HG03135 (cell line): Measurements from ENCODE around the gene PRSS23.
"Not testable (repeated sequence)": the region's sequence is repeated elsewhere in the genome, so short reads cannot be mapped to it uniquely, and the experiment has no call there.

Experiments used
- ATAC-seq: cut with Tn5 transposase; IDR thresholded peaks from one replicate; pipeline ENCODE4 v1.9.1; 2021; ENCODE audit warnings: mild to moderate bottlenecking, moderate library complexity; ENCODE audit not compliant: unreplicated experiment

The PRSS23 gene

DNA sequence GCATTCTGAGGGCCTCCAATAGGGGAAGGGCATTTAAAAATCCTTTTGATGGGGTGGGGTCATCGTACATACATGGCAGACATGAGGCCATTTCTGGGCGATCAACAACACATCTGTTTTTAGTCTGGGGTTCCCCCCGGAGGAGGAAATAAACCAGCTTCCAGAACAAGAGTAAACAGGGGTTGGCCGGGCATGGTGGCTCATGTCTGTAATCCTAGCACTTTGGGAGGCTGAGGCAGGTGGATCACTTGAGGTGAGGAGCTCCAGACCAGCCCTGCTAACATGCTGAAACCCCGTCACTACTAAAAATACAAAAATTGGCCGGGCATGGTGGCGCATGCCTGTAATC is 12.0 kb downstream of the PRSS23 start:
- no peak for ATAC-seq

DNA sequence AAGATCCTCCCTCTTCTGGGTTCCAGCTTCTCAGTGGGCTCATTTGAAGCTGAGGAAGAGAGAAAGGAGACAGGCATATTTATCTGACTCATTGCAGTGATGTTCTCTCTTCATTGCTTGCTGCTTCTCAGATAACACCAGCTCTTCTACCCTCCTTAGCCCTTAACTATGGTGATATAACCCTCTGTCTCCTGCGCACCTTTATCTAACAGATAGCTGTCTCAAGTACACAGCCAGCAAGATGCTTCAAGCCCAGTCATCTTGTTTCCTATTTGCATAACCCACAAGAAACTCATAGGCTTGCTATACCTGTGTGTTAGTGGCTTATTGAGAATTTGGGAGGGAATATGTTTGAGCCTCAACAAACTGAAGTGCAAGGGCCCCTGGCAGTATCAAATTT is 12.6 kb downstream of the PRSS23 start:
- no peak for ATAC-seq

DNA sequence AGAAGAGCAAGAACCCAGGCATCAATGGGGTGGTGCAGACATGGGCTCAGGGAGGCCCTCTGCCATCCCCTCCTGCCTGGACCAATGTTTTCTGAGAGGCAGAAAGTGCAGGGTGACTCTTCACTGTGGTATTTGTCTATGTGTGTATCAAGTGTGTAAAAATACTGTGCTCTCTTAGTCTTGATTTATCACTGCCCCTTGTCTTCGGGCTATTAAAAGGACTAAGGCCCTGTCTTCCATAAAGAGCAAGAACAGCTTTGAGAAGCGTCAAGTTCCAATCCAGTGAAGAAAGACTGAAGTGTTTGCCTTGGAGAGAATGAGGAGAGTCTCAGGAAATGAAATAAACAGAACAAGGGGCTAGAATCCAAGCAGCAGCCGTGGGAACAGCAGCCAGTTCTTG is 14.4 kb downstream of the PRSS23 start:
- ATAC-seq, result no peak

DNA sequence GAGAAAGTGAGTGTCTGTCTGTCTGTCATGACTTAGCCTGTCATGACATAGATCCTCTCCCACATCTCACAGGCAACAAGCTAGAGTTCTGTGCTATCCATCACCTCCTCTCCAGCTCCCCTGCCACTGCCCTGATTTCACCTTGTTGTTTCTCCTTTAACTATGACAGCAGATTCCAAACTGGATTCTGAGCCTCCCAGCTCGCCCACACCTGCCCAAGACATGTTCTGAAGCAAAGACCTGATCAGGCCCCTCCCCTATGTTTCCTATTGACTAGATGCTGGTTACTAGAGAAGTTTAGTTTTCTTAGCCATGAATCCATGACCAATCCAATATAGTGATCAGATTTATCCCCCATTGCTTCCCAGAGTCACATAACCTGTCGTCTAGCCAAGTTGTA is 15.4 kb downstream of the PRSS23 start:
- ATAC-seq, result no peak

DNA sequence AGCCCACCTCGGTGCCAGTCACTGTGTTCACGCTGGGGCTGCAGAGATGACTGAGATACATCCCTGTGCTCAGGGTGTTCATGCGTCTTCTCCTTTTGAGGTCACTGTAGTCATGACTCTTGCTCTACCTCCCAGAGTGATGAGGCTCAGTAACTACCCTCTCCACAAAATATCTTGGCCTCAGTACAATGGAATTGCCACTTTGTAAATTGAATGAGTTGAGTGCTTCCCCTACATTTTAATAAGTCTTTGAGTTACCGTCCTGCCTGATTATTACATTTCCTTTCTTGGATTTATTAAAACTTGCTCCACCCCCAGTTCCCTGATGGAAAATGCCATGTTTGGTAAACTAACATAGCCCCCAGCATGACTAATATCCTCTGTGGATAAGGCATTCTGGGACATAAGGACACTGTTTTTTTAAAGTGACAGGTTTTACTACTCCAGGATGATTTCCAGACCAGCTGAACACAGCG is 15.9 kb downstream of the PRSS23 start:
- ATAC-seq, result no peak

DNA sequence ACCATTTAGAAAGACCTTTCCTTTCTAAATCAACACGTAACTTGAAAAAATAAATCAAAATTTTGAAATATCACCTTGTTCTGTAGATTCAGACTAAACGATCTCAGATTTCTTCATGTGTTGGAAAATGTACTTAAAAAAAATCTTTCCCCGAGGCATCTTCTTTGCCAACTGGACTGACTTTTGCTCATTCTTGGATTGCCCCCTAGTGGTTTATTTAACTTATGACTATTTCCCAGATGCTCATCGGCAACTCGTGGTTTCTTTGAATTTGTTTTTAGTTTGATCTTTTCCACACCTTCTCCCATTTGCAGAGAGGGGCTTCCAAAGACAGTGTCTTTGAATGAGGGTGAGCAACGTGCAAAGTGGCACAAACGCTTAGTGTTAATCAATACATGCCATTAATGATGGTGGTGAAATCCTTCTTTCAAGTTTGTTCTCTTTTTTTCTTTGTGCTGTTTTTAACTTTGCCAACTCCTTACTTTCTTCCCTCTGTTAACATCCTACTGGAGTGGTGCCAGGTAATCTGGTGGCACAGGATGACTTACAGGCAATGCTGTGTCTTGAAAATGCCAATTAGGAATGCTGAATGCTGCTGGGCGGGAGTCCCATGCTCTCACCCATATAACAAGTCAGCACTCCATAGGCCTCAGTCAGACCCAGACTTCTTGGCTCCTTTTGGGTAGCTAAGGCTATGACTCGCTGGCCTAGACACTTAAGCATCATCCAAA is 18.3 kb downstream of the PRSS23 start:
- ATAC-seq, result no peak

DNA sequence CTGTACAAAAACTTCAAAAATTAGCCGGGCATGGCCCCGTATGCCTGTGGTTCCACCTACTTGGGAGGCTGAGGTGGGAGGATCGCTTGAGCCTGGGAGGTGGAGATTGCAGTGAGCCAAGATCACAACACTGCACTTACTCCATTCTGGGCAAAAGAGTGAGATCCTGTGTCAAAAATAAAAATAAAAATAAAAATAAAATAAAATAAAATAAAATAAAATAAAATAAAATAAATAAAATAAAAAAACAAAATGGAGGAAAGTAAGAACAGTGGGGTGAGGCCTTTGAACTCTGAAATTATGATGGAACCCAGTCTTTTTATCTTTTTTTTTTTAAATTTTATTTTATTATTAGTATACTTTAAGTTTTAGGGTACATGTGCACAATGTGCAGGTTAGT is 23.8 kb downstream of the PRSS23 start:
- not testable (repeated sequence) for ATAC-seq

DNA sequence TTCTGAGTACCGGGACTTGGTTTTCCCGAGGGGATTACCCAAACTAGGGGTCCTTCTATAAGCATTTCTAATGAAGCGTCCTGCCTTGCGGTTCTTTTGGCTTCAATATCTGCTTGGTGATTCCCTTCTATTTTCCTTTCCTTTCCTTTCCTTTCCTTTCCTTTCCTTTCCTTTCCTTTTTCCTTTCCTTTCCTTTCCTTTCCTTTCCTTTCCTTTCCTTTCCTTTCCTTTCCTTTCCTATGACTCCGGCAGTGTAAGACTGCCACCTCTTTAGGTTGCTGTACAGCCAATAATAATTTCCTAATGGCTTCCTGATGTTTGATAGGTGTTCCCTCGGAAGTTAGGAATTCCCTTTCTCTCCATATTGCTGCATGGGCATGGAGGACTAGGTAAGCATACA is 34.0 kb downstream of the PRSS23 start:
- ATAC-seq, result not testable (repeated sequence)

DNA sequence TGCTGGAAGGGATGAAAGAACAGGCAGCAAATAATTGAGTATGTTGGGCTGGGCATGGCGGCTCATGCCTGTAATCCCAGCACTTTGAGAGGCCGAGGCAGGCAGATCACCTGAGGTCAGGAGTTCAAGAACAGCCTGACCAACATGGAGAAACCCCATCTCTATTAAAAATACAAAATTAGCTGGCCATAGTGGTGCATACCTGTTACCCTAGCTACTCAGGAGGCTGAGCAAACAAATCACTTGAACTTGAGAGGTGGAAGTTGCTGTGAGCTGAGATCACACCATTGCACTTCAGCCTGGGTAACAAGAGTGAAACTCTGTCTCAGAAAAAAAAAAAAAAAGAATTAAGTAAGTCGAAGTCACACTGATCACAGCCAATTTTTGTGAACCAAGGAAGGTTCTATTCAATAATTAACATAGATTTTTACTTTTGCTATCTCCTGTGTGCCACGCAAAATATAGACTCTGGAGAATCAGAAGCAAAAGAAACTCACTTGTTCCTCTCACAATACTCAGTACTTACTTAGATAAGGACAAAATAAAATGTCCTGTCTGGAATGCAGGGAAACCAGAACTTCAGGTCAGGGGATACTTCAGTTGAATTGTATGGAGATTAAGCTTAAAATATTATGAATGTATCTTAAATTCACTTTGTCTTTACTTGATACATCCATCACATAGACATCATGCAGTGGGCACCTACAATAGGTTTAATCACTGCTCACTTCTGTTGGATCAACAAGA is 44.6 kb downstream of the PRSS23 start:
- not testable (repeated sequence) for ATAC-seq

DNA sequence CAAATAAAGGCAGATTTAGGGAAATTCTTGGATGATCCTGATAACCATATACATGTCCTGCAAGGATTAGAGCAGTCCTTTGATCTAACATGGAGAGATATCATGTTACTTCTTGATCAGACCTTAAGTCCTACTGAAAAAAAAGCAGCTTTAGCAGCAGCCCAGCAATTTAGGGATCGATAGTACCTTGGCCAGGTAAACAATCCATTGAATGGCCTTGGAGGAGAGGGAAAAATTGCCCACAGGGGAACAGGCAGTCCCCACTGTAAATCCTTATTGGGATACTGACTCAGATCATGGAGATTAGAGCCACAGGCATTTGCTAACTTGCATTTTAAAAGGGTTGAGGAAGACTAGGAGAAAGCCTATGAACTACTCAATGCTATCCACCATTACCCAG is 47.8 kb downstream of the PRSS23 start:
- ATAC-seq, result no peak

DNA sequence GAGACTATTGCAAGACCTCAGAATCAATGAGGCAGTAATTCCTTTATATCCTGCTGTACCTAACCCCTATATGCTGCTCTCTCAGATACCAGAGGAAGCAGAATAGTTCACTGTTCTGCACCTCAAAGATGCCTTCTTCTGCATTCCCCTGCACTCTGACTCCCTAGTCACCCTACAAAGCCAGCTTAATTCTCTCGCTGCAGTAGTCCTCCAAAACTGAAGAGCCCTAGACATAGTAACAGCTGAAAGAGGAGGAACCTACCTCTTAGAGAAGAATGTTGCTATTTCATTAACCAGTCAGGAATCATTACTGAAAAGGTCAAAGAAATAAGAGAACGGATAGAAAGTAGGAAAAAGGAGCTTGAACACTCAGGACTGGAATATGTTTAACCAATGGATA is 49.3 kb downstream of the PRSS23 start:
- no peak for ATAC-seq
